Tibial nerve (tissue), 4 donors: Measurements from ENCODE around the gene LHX1. TPM values are rescaled to one million over a fixed set of nuclear protein-coding genes. Genes with fewer than 3 reads are reported as not detected.

Experiments
- DNase-seq, 2 donors: peaks; one replicate each; pipeline ENCODE4 v3.0.0-alpha.2; 2019; ENCODE audit warnings: low spot score in 2 of 2
- H3K27ac ChIP-seq, 4 donors: fragments of 200-600 bp; sonication (generic) in 3 of 4; one replicate each; pipeline ENCODE4 v1.5.1; 2017 to 2019; ENCODE audit warnings: mild to moderate bottlenecking in 1 of 4
- H3K27me3 ChIP-seq, 2 donors: fragments of 200-600 bp; sonication (generic) in 1 of 2; one replicate each; pipeline versions ENCODE4 v1.5.1 to v1.6.0; 2017 to 2019
- H3K36me3 ChIP-seq, 3 donors: fragments of 200-600 bp; sonication (generic); one replicate each; pipeline ENCODE4 v1.5.1; 2018 to 2019
- H3K4me1 ChIP-seq, 4 donors: fragments of 200-600 bp; sonication (generic) in 3 of 4; one replicate each; pipeline ENCODE4 v1.5.1; 2017 to 2019
- H3K4me3 ChIP-seq, 4 donors: fragments of 200-600 bp; sonication (generic) in 3 of 4; one replicate each; pipeline ENCODE4 v1.5.1; 2017 to 2019; ENCODE audit warnings: mild to moderate bottlenecking in 1 of 4, moderate library complexity in 1 of 4
- H3K9me3 ChIP-seq, 4 donors: fragments of 200-600 bp; sonication (generic) in 3 of 4; one replicate each; pipeline ENCODE4 v1.5.1; 2017 to 2019
- CTCF ChIP-seq, 5 experiments: fragments of 200-600 bp in 3 of 5; fragments of 450-650 bp in 2 of 5; sonication (generic) in 3 of 5; IDR thresholded peaks; one replicate each; pipeline ENCODE4 v1.5.1; 2016 to 2019; ENCODE audit warnings: antibody characterized with exemption in 5 of 5, mild to moderate bottlenecking in 3 of 5, moderate library complexity in 2 of 5
- EP300 ChIP-seq, 2 donors: sonication (generic); formaldehyde crosslinking; IDR thresholded peaks; one replicate each; pipeline ENCODE4 v1.6.1; 2017; ENCODE audit warnings: antibody characterized with exemption in 2 of 2, mild to moderate bottlenecking in 1 of 2
- POLR2A ChIP-seq, 2 donors: fragments of 450-650 bp; IDR thresholded peaks; one replicate each; pipeline ENCODE4 v1.6.1; 2017; ENCODE audit warnings: antibody characterized with exemption in 2 of 2, mild to moderate bottlenecking in 2 of 2, moderate library complexity in 2 of 2
- WGBS, 2 donors: methylation state at CpG; one replicate each; pipeline ENCODE4 v1.1.5; 2018; 5-methylcytosine and 5-hydroxymethylcytosine counted together
- total RNA-seq, 4 donors: library from RNA; depleted of rRNA; stranded (reverse); fragments of >200 nt; gene quantifications; one replicate each; pipeline ENCODE4 v1.1.0, GENCODE V29; 2016

Gene LHX1
- total RNA-seq, 4 donors from 2014 or later: not detected

GRCh38 chr17:36892112-36892838 is 45.0 kb upstream of the LHX1 start:
- H3K4me1 ChIP-seq: no peaks in the 10 kb centered on the region
- no peaks in the 10 kb centered on the region for H3K36me3 ChIP-seq
- H3K27ac ChIP-seq: no peak overlapping the region
- no peaks in the 10 kb centered on the region for H3K9me3 ChIP-seq
- no peak overlapping the region for H3K4me3 ChIP-seq
- H3K27me3 ChIP-seq: peaks cover 0 to 21% of the 10 kb centered on the region in 2 donors
- no peak for DNase-seq
- TF ChIP-seq POLR2A (IDR thresholded peaks at IDR 0.05): no peak
- no peak for TF ChIP-seq CTCF (IDR thresholded peaks at IDR 0.05)
- no peak for TF ChIP-seq EP300 (IDR thresholded peaks at IDR 0.05)
- 70 to 72% methylated on average over 7 of the region's 7 CpGs for WGBS, 2 donors

GRCh38 chr17:36894177-36894576 is 43.1 kb upstream of the LHX1 start:
- Histone ChIP-seq H3K4me1 (no peaks in the 10 kb centered on the region), H3K27ac (no peak overlapping the region), H3K9me3 (no peaks in the 10 kb centered on the region), H3K36me3 (no peaks in the 10 kb centered on the region), H3K4me3 (no peak overlapping the region), H3K27me3 (peaks cover 0 to 21% of the 10 kb centered on the region in 2 donors)
- DNase-seq: no peak
- TF ChIP-seq CTCF (IDR thresholded peaks at IDR 0.05): no peak
- TF ChIP-seq POLR2A (IDR thresholded peaks at IDR 0.05): no peak
- TF ChIP-seq EP300 (IDR thresholded peaks at IDR 0.05): no peak
- 77 to 88% methylated on average over 9 of the region's 9 CpGs for WGBS, 2 donors

GRCh38 chr17:36894925-36895324 is 42.4 kb upstream of the LHX1 start:
- peaks cover 0 to 16% of the 10 kb centered on the region in 2 donors for H3K27me3 ChIP-seq
- WGBS, 2 donors: 81 to 85% methylated on average over 5 of the region's 5 CpGs
- no peaks in the 10 kb centered on the region for H3K9me3 ChIP-seq
- TF ChIP-seq CTCF (IDR thresholded peaks at IDR 0.05): no peak
- no peak for TF ChIP-seq EP300 (IDR thresholded peaks at IDR 0.05)
- no peak for TF ChIP-seq POLR2A (IDR thresholded peaks at IDR 0.05)
- H3K36me3 ChIP-seq: no peaks in the 10 kb centered on the region
- H3K27ac ChIP-seq: no peak overlapping the region
- no peak for DNase-seq
- H3K4me1 ChIP-seq: no peaks in the 10 kb centered on the region
- H3K4me3 ChIP-seq: no peak overlapping the region

- Histone ChIP-seq H3K4me1 (no peaks in the 10 kb centered on the region), H3K4me3 (no peak overlapping the region), H3K9me3 (no peaks in the 10 kb centered on the region), H3K27me3 (peaks cover 0 to 19% of the 10 kb centered on the region in 2 donors), H3K36me3 (no peaks in the 10 kb centered on the region), H3K27ac (no peak overlapping the region)
- 60 to 67% methylated on average over 7 of the region's 7 CpGs for WGBS, 2 donors
- DNase-seq: no peak
- TF ChIP-seq CTCF (IDR thresholded peaks at IDR 0.05) (no peak), POLR2A (IDR thresholded peaks at IDR 0.05) (no peak), EP300 (IDR thresholded peaks at IDR 0.05) (no peak)
Observed at GRCh38 chr17:36899250-36900159, 37.8 kb upstream of the LHX1 start.

- no peaks in the 10 kb centered on the region for H3K4me1 ChIP-seq
- peaks cover 0 to 19% of the 10 kb centered on the region in 2 donors for H3K27me3 ChIP-seq
- TF ChIP-seq CTCF (IDR thresholded peaks at IDR 0.05) (no peak), POLR2A (IDR thresholded peaks at IDR 0.05) (no peak), EP300 (IDR thresholded peaks at IDR 0.05) (no peak)
- 62 to 73% methylated on average over 7 of the region's 7 CpGs for WGBS, 2 donors
- no peaks in the 10 kb centered on the region for H3K9me3 ChIP-seq
- H3K36me3 ChIP-seq: no peaks in the 10 kb centered on the region
- no peak overlapping the region for H3K27ac ChIP-seq
- no peak for DNase-seq
- H3K4me3 ChIP-seq: no peak overlapping the region
Observed at GRCh38 chr17:36900160-36900512, 37.1 kb upstream of the LHX1 start.
